ENCODE results near the gene NCOA7. TPM values are rescaled to one million over a fixed set of nuclear protein-coding genes. Genes with fewer than 3 reads are reported as not detected.
A peak's percentile ranks its signal among the peaks of the same experiment; 100 is the strongest.

Gene NCOA7
- total RNA-seq, 1 donor from 2014 or later = 26.2 TPM

GRCh38 chr6:125793280-125793679 is 2.5 kb downstream of the NCOA7 start:
- TF ChIP-seq CTCF (IDR thresholded peaks at IDR 0.05; ENCODE audit: unreplicated experiment) = no peak
- DNase-seq (ENCODE audit: low spot score) = no peak
- H3K4me1 Mint-ChIP-seq (ENCODE audit: unreplicated experiment) = peaks cover 35% of the 10 kb centered on the region
- H3K4me3 Mint-ChIP-seq (ENCODE audit: unreplicated experiment) = no peak overlapping the region
- no peaks in the 10 kb centered on the region for H3K36me3 Mint-ChIP-seq (ENCODE audit: low read depth, unreplicated experiment)
- no peaks in the 10 kb centered on the region for H3K9me3 Mint-ChIP-seq (ENCODE audit: unreplicated experiment)
- H3K27me3 Mint-ChIP-seq (ENCODE audit: unreplicated experiment) = peaks cover 4% of the 10 kb centered on the region
- no peak overlapping the region for H3K27ac Mint-ChIP-seq (ENCODE audit: unreplicated experiment)

- H3K27me3 Mint-ChIP-seq (ENCODE audit: unreplicated experiment) = peaks cover 4% of the 10 kb centered on the region
- H3K36me3 Mint-ChIP-seq (ENCODE audit: low read depth, unreplicated experiment) = no peaks in the 10 kb centered on the region
- H3K9me3 Mint-ChIP-seq (ENCODE audit: unreplicated experiment) = no peaks in the 10 kb centered on the region
- DNase-seq (ENCODE audit: low spot score) = no peak
- no peak for TF ChIP-seq CTCF (IDR thresholded peaks at IDR 0.05; ENCODE audit: unreplicated experiment)
- H3K4me1 Mint-ChIP-seq (ENCODE audit: unreplicated experiment) = peaks cover 35% of the 10 kb centered on the region
- H3K4me3 Mint-ChIP-seq (ENCODE audit: unreplicated experiment) = no peak overlapping the region
- H3K27ac Mint-ChIP-seq (ENCODE audit: unreplicated experiment) = no peak overlapping the region
These were observed 3.1 kb downstream of the NCOA7 start for GRCh38 chr6:125793863-125794262.

- Mint-ChIP-seq H3K4me1 (ENCODE audit: unreplicated experiment) (peaks cover 31% of the 10 kb centered on the region), H3K4me3 (ENCODE audit: unreplicated experiment) (no peak overlapping the region), H3K36me3 (ENCODE audit: low read depth, unreplicated experiment) (no peaks in the 10 kb centered on the region), H3K27ac (ENCODE audit: unreplicated experiment) (no peak overlapping the region), H3K9me3 (ENCODE audit: unreplicated experiment) (no peaks in the 10 kb centered on the region), H3K27me3 (ENCODE audit: unreplicated experiment) (peaks cover 4% of the 10 kb centered on the region)
- no peak for DNase-seq (ENCODE audit: low spot score)
- TF ChIP-seq CTCF (IDR thresholded peaks at IDR 0.05; ENCODE audit: unreplicated experiment) = no peak
These were observed 3.8 kb downstream of the NCOA7 start for GRCh38 chr6:125794342-125795137.

- peak overlapping the region; percentile 44 for H3K4me3 Mint-ChIP-seq (ENCODE audit: unreplicated experiment)
- H3K36me3 Mint-ChIP-seq (ENCODE audit: low read depth, unreplicated experiment) = no peaks in the 10 kb centered on the region
- DNase-seq (ENCODE audit: low spot score) = no peak
- H3K27ac Mint-ChIP-seq (ENCODE audit: unreplicated experiment) = no peak overlapping the region
- no peaks in the 10 kb centered on the region for H3K9me3 Mint-ChIP-seq (ENCODE audit: unreplicated experiment)
- TF ChIP-seq CTCF (IDR thresholded peaks at IDR 0.05; ENCODE audit: unreplicated experiment) = no peak
- H3K27me3 Mint-ChIP-seq (ENCODE audit: unreplicated experiment) = peaks cover 4% of the 10 kb centered on the region
- peaks cover 26% of the 10 kb centered on the region for H3K4me1 Mint-ChIP-seq (ENCODE audit: unreplicated experiment)
These were observed 4.5 kb downstream of the NCOA7 start for GRCh38 chr6:125795301-125795700.

GRCh38 chr6:125797120-125797885 is 6.5 kb downstream of the NCOA7 start:
- Mint-ChIP-seq H3K36me3 (ENCODE audit: low read depth, unreplicated experiment) (no peaks in the 10 kb centered on the region), H3K9me3 (ENCODE audit: unreplicated experiment) (no peaks in the 10 kb centered on the region), H3K27me3 (ENCODE audit: unreplicated experiment) (peaks cover 2% of the 10 kb centered on the region), H3K4me1 (ENCODE audit: unreplicated experiment) (peaks cover 17% of the 10 kb centered on the region), H3K4me3 (ENCODE audit: unreplicated experiment) (no peak overlapping the region), H3K27ac (ENCODE audit: unreplicated experiment) (no peak overlapping the region)
- DNase-seq (ENCODE audit: low spot score) = no peak
- no peak for TF ChIP-seq CTCF (IDR thresholded peaks at IDR 0.05; ENCODE audit: unreplicated experiment)

Data from endothelial cell (in vitro differentiated cells).